ENCODE data around the gene MEP1B.

DNA sequence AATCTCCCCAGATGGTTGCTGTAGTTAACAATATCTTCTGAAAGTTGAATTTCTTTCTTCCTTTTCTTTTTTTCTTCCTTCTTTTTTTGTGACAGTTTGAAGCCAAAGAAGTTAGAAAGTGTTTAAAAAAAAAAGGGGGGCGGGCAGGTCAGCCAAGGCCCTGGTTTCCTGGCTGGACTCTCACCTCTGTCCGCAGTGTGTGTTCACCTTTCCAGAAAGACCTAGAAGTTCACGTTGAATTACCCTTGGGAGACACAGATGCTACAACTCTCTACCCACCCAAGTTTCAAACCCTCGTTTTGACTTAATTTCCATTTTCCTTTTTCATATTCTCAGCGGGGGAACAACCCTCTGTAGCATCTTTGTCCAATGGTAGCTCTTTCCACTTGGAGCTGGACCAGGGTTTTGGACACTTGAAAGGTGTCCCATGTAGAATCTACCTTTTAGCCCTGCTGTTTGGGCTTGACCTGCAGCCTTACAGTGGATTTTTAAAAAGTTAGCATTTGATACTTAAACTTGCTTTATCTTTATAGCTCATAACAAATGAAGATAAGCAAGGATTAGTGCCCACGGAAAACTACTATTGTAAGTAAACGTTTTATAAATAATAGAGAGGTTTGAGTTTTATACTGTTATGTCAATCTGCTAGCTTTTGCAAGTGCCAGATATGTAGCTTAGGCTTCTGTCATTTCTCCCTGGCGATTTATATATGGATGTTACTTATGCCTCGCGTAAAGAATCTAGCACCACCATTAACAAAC, 20.0 kb downstream of the MEP1B start:
- TF ChIP-seq, protein P1, sequence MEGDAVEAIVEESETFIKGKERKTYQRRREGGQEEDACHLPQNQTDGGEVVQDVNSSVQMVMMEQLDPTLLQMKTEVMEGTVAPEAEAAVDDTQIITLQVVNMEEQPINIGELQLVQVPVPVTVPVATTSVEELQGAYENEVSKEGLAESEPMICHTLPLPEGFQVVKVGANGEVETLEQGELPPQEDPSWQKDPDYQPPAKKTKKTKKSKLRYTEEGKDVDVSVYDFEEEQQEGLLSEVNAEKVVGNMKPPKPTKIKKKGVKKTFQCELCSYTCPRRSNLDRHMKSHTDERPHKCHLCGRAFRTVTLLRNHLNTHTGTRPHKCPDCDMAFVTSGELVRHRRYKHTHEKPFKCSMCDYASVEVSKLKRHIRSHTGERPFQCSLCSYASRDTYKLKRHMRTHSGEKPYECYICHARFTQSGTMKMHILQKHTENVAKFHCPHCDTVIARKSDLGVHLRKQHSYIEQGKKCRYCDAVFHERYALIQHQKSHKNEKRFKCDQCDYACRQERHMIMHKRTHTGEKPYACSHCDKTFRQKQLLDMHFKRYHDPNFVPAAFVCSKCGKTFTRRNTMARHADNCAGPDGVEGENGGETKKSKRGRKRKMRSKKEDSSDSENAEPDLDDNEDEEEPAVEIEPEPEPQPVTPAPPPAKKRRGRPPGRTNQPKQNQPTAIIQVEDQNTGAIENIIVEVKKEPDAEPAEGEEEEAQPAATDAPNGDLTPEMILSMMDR (conservative IDR thresholded peaks at IDR 0.05; ENCODE audit: low read depth in 2 of 2): no peak
- TF ChIP-seq CREB1 (CRISPR knock-in tag; IDR thresholded peaks at IDR 0.05; ENCODE audit: low read depth) (no peak), JUNB (IDR thresholded peaks at IDR 0.05; ENCODE audit: unreplicated experiment) (no peak), EZH2 (IDR thresholded peaks at IDR 0.05; ENCODE audit: low read depth, unreplicated experiment) (no peak), ZNF114 (CRISPR knock-in tag; IDR thresholded peaks at IDR 0.05) (no peak)

Measured in GM23338 (cell line).